ENCODE results near the gene ABI2.
"Not testable (repeated sequence)": the region's sequence is repeated elsewhere in the genome, so short reads cannot be mapped to it uniquely, and the experiment has no call there.

Gene ABI2

GRCh38 chr2:203376173-203376572 lies 48.0 kb downstream of the ABI2 start:
- H3K9me3 Mint-ChIP-seq = no peaks in the 10 kb centered on the region
- H3K4me1 Mint-ChIP-seq (ENCODE audit: low read depth) = no peaks in the 10 kb centered on the region
- DNase-seq (ENCODE audit: low spot score) = no peak
- H3K27me3 Mint-ChIP-seq (ENCODE audit: low read depth) = no peaks in the 10 kb centered on the region
- H3K27ac Mint-ChIP-seq = no peak overlapping the region
- H3K4me3 Mint-ChIP-seq = no peak overlapping the region
- H3K36me3 Mint-ChIP-seq (ENCODE audit: low read depth) = no peaks in the 10 kb centered on the region

- H3K27me3 Mint-ChIP-seq (ENCODE audit: low read depth) = no peaks in the 10 kb centered on the region
- no peak for DNase-seq (ENCODE audit: low spot score)
- peaks cover 1% of the 10 kb centered on the region for H3K36me3 Mint-ChIP-seq (ENCODE audit: low read depth)
- H3K4me3 Mint-ChIP-seq = no peak overlapping the region
- H3K9me3 Mint-ChIP-seq = no peaks in the 10 kb centered on the region
- no peaks in the 10 kb centered on the region for H3K4me1 Mint-ChIP-seq (ENCODE audit: low read depth)
- no peak overlapping the region for H3K27ac Mint-ChIP-seq
These were observed 51.0 kb downstream of the ABI2 start for GRCh38 chr2:203379156-203379555.

- H3K27me3 Mint-ChIP-seq (ENCODE audit: low read depth) = no peaks in the 10 kb centered on the region
- H3K27ac Mint-ChIP-seq = no peak overlapping the region
- no peaks in the 10 kb centered on the region for H3K4me1 Mint-ChIP-seq (ENCODE audit: low read depth)
- no peaks in the 10 kb centered on the region for H3K9me3 Mint-ChIP-seq
- no peak overlapping the region for H3K4me3 Mint-ChIP-seq
- no peak for DNase-seq (ENCODE audit: low spot score)
- H3K36me3 Mint-ChIP-seq (ENCODE audit: low read depth) = peaks cover 1% of the 10 kb centered on the region
These were observed 54.8 kb downstream of the ABI2 start for GRCh38 chr2:203383038-203383437.

- H3K4me3 Mint-ChIP-seq; H3K27ac Mint-ChIP-seq; H3K4me1 Mint-ChIP-seq (ENCODE audit: low read depth); H3K9me3 Mint-ChIP-seq; H3K36me3 Mint-ChIP-seq (ENCODE audit: low read depth); DNase-seq (ENCODE audit: low spot score); H3K27me3 Mint-ChIP-seq (ENCODE audit: low read depth): not testable (repeated sequence)
These were observed 60.0 kb downstream of the ABI2 start for GRCh38 chr2:203388153-203388552.

- Mint-ChIP-seq H3K27me3 (ENCODE audit: low read depth) (no peaks in the 10 kb centered on the region), H3K4me3 (no peak overlapping the region), H3K27ac (no peak overlapping the region), H3K9me3 (peaks cover 4% of the 10 kb centered on the region), H3K36me3 (ENCODE audit: low read depth) (peaks cover 23% of the 10 kb centered on the region), H3K4me1 (ENCODE audit: low read depth) (peaks cover 3% of the 10 kb centered on the region)
- DNase-seq (ENCODE audit: low spot score) = no peak
These were observed 66.5 kb downstream of the ABI2 start for GRCh38 chr2:203394519-203395227.

GRCh38 chr2:203395858-203396257 lies 67.7 kb downstream of the ABI2 start:
- Mint-ChIP-seq H3K27ac (no peak overlapping the region), H3K4me3 (no peak overlapping the region), H3K27me3 (ENCODE audit: low read depth) (no peaks in the 10 kb centered on the region), H3K36me3 (ENCODE audit: low read depth) (peaks cover 21% of the 10 kb centered on the region), H3K9me3 (peaks cover 4% of the 10 kb centered on the region), H3K4me1 (ENCODE audit: low read depth) (peaks cover 3% of the 10 kb centered on the region)
- DNase-seq (ENCODE audit: low spot score) = no peak

- Mint-ChIP-seq H3K4me1 (ENCODE audit: low read depth) (peaks cover 3% of the 10 kb centered on the region), H3K36me3 (ENCODE audit: low read depth) (peaks cover 20% of the 10 kb centered on the region), H3K4me3 (no peak overlapping the region)
These were observed 68.5 kb downstream of the ABI2 start for GRCh38 chr2:203396667-203397066.

GRCh38 chr2:203399031-203399430 lies 70.8 kb downstream of the ABI2 start:
- no peak for DNase-seq (ENCODE audit: low spot score)
- Mint-ChIP-seq H3K27me3 (ENCODE audit: low read depth) (no peaks in the 10 kb centered on the region), H3K4me3 (no peak overlapping the region), H3K9me3 (peaks cover 4% of the 10 kb centered on the region), H3K4me1 (ENCODE audit: low read depth) (no peaks in the 10 kb centered on the region), H3K27ac (no peak overlapping the region), H3K36me3 (ENCODE audit: low read depth) (peaks cover 17% of the 10 kb centered on the region)

More at GRCh38 chr2:203396667-203397066, 68.5 kb downstream of the ABI2 start:
- H3K27me3 Mint-ChIP-seq (ENCODE audit: low read depth) = no peaks in the 10 kb centered on the region
- no peak overlapping the region for H3K27ac Mint-ChIP-seq
- peaks cover 4% of the 10 kb centered on the region for H3K9me3 Mint-ChIP-seq
- DNase-seq (ENCODE audit: low spot score) = no peak

- Mint-ChIP-seq H3K9me3 (peaks cover 4% of the 10 kb centered on the region), H3K27ac (no peak overlapping the region), H3K27me3 (ENCODE audit: low read depth) (no peaks in the 10 kb centered on the region), H3K4me1 (ENCODE audit: low read depth) (peaks cover 5% of the 10 kb centered on the region), H3K36me3 (ENCODE audit: low read depth) (peaks cover 17% of the 10 kb centered on the region), H3K4me3 (no peak overlapping the region)
- no peak for DNase-seq (ENCODE audit: low spot score)
These were observed 72.8 kb downstream of the ABI2 start for GRCh38 chr2:203400805-203401585.

GRCh38 chr2:203404996-203405395 lies 76.8 kb downstream of the ABI2 start:
- no peaks in the 10 kb centered on the region for H3K27me3 Mint-ChIP-seq (ENCODE audit: low read depth)
- peaks cover 19% of the 10 kb centered on the region for H3K36me3 Mint-ChIP-seq (ENCODE audit: low read depth)

GRCh38 chr2:203407496-203407895 lies 79.3 kb downstream of the ABI2 start:
- peaks cover 20% of the 10 kb centered on the region for H3K36me3 Mint-ChIP-seq (ENCODE audit: low read depth)
- no peak overlapping the region for H3K27ac Mint-ChIP-seq
- DNase-seq (ENCODE audit: low spot score) = no peak
- no peak overlapping the region for H3K4me3 Mint-ChIP-seq
- no peaks in the 10 kb centered on the region for H3K9me3 Mint-ChIP-seq
- H3K4me1 Mint-ChIP-seq (ENCODE audit: low read depth) = peaks cover 10% of the 10 kb centered on the region
- no peaks in the 10 kb centered on the region for H3K27me3 Mint-ChIP-seq (ENCODE audit: low read depth)

More at GRCh38 chr2:203404996-203405395, 76.8 kb downstream of the ABI2 start:
- H3K4me1 Mint-ChIP-seq (ENCODE audit: low read depth) = peaks cover 10% of the 10 kb centered on the region
- no peak overlapping the region for H3K27ac Mint-ChIP-seq
- no peak overlapping the region for H3K4me3 Mint-ChIP-seq
- H3K9me3 Mint-ChIP-seq = no peaks in the 10 kb centered on the region
- DNase-seq (ENCODE audit: low spot score) = no peak

GRCh38 chr2:203412546-203413331 lies 84.5 kb downstream of the ABI2 start:
- H3K27ac Mint-ChIP-seq = no peak overlapping the region
- H3K36me3 Mint-ChIP-seq (ENCODE audit: low read depth) = peaks cover 23% of the 10 kb centered on the region
- DNase-seq (ENCODE audit: low spot score) = no peak
- H3K27me3 Mint-ChIP-seq (ENCODE audit: low read depth) = no peaks in the 10 kb centered on the region
- H3K4me1 Mint-ChIP-seq (ENCODE audit: low read depth) = peaks cover 1% of the 10 kb centered on the region
- no peaks in the 10 kb centered on the region for H3K9me3 Mint-ChIP-seq
- H3K4me3 Mint-ChIP-seq = no peak overlapping the region

- Mint-ChIP-seq H3K27me3 (ENCODE audit: low read depth) (no peaks in the 10 kb centered on the region), H3K27ac (no peak overlapping the region), H3K4me1 (ENCODE audit: low read depth) (no peaks in the 10 kb centered on the region), H3K36me3 (ENCODE audit: low read depth) (peaks cover 30% of the 10 kb centered on the region), H3K4me3 (no peak overlapping the region), H3K9me3 (no peaks in the 10 kb centered on the region)
- no peak for DNase-seq (ENCODE audit: low spot score)
These were observed 85.6 kb downstream of the ABI2 start for GRCh38 chr2:203413796-203414195.

GRCh38 chr2:203418271-203418670 lies 90.1 kb downstream of the ABI2 start:
- no peak for DNase-seq (ENCODE audit: low spot score)
- H3K4me3 Mint-ChIP-seq = no peak overlapping the region
- no peaks in the 10 kb centered on the region for H3K4me1 Mint-ChIP-seq (ENCODE audit: low read depth)

More at GRCh38 chr2:203418271-203418670, 90.1 kb downstream of the ABI2 start:
- H3K9me3 Mint-ChIP-seq = no peaks in the 10 kb centered on the region
- H3K27me3 Mint-ChIP-seq (ENCODE audit: low read depth) = no peaks in the 10 kb centered on the region
- no peak overlapping the region for H3K27ac Mint-ChIP-seq
- H3K36me3 Mint-ChIP-seq (ENCODE audit: low read depth) = peaks cover 32% of the 10 kb centered on the region
